GM23248 (cell line): ENCODE measurements around the gene HIF1AN.

ENCODE experiments used
- EZH2 ChIP-seq: fragments of 200-600 bp; sonication (generic); IDR thresholded peaks from 2 replicates; pipeline ENCODE4 v1.6.1; 2018; ENCODE audit warnings: antibody characterized with exemption, mild to moderate bottlenecking; ENCODE audit not compliant: insufficient read depth, poor library complexity, severe bottlenecking
- EZH2phosphoT487 ChIP-seq: fragments of 200-600 bp; sonication (generic); IDR thresholded peaks from 2 replicates; pipeline ENCODE4 v1.6.1; 2018; ENCODE audit warnings: antibody characterized with exemption, moderate library complexity, mild to moderate bottlenecking, low read depth; ENCODE audit not compliant: insufficient read depth

DNA sequence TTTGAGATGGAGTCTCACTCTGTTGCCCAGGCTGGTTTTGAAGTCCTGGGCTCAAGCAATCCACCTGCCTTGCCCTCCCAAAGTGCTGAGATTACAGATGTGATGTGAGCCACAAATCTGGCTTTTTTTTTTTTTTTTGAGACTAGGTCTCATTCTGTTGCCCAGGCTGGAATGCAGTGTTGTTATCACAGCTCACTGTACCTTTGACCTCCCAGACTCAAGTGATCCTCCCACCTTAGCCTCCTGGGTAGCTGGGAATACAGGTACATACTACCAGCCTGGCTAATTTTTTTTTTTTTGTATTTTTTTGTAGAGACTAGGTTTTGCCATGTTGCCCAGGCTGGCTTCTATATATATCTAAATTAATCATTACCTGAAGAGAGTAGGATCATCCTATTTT is 62.4 kb downstream of the HIF1AN start:
- TF ChIP-seq EZH2 (no peak), EZH2phosphoT487 (no peak)
